SU-DHL-6 (cell line): ENCODE data around the gene MYO7B.

Experiments
- H2AFZ ChIP-seq: fragments of 200-600 bp; sonication (generic); 2 replicates; pipeline ENCODE4 v1.6.1; 2014; ENCODE audit warnings: low read depth, mild to moderate bottlenecking, moderate library complexity, mixed read lengths, antibody characterized with exemption, low read length; ENCODE audit not compliant: severe bottlenecking
- H3F3A ChIP-seq: fragments of 200-600 bp; shearing (Covaris generic); 2 replicates; pipeline ENCODE4 v1.6.0; 2016; ENCODE audit warnings: antibody characterized with exemption, mild to moderate bottlenecking; ENCODE audit not compliant: insufficient read depth
- H3K27ac ChIP-seq: fragments of 200-600 bp; sonication (generic); 2 replicates; pipeline ENCODE4 v1.5.1; 2016; ENCODE audit warnings: low read depth, mild to moderate bottlenecking, low read length, moderate library complexity, mixed read lengths
- H3K27me3 ChIP-seq: fragments of 200-600 bp; sonication (generic), shearing (Covaris generic); 2 replicates; pipeline ENCODE4 v1.6.0; 2014; ENCODE audit warnings: mild to moderate bottlenecking, low read length
- H3K36me3 ChIP-seq: fragments of 200-600 bp; sonication (generic); 2 replicates; pipeline ENCODE4 v1.6.1; 2014; ENCODE audit warnings: mild to moderate bottlenecking, low read length, mixed read lengths
- H3K4me2 ChIP-seq: fragments of 300-600, 200-600 bp; shearing (Covaris generic), sonication (generic); 2 replicates; pipeline ENCODE4 v1.6.0; 2014; ENCODE audit warnings: low read length, low read depth, mild to moderate bottlenecking; ENCODE audit not compliant: poor library complexity, severe bottlenecking
- H3K4me3 ChIP-seq: fragments of 200-600 bp; sonication (generic); 2 replicates; pipeline ENCODE4 v1.5.1; 2014; ENCODE audit warnings: antibody characterized with exemption, low read length, mild to moderate bottlenecking, mixed read lengths; ENCODE audit not compliant: insufficient read depth, poor library complexity, severe bottlenecking
- H3K79me2 ChIP-seq: fragments of 200-600 bp; sonication (generic); 2 replicates; pipeline ENCODE4 v1.6.1; 2014; ENCODE audit warnings: mild to moderate bottlenecking, low read length, moderate library complexity; ENCODE audit not compliant: insufficient read depth
- H3K9ac ChIP-seq: fragments of 200-600 bp; sonication (generic); 2 replicates; pipeline ENCODE4 v1.7.0; 2014; ENCODE audit warnings: mild to moderate bottlenecking, low read length
- H3K9me2 ChIP-seq: fragments of 200-600 bp; sonication (generic); replicated peaks from 2 replicates; pipeline ENCODE4 v1.6.1; 2014; ENCODE audit warnings: low read length; ENCODE audit not compliant: insufficient read depth
- H3K9me3 ChIP-seq: fragments of 200-600 bp; sonication (generic); 2 replicates; pipeline ENCODE4 v1.6.1; 2014; ENCODE audit warnings: low read length, mixed read lengths; ENCODE audit not compliant: insufficient read depth
- H4K20me1 ChIP-seq: fragments of 200-600 bp; sonication (generic); 2 replicates; pipeline ENCODE4 v1.6.1; 2014; ENCODE audit warnings: low read depth, mild to moderate bottlenecking, antibody characterized with exemption, low read length, moderate library complexity, mixed read lengths
- EZH2phosphoT487 ChIP-seq: fragments of 200-600 bp; sonication (generic), shearing (Covaris generic); conservative IDR thresholded peaks from 2 replicates; pipeline ENCODE4 v1.6.1; 2018; ENCODE audit warnings: mild to moderate bottlenecking, antibody characterized with exemption, low read length, moderate library complexity, mixed read lengths
- TF ChIP-seq, protein P1 (sequence below): fragments of 200-600 bp; sonication (generic); IDR thresholded peaks from one replicate; pipeline ENCODE4 v1.5.1; 2017; ENCODE audit warnings: antibody characterized with exemption, mild to moderate bottlenecking, low read length, moderate library complexity; ENCODE audit not compliant: insufficient read depth, poor library complexity, severe bottlenecking

MYO7B gene

DNA sequence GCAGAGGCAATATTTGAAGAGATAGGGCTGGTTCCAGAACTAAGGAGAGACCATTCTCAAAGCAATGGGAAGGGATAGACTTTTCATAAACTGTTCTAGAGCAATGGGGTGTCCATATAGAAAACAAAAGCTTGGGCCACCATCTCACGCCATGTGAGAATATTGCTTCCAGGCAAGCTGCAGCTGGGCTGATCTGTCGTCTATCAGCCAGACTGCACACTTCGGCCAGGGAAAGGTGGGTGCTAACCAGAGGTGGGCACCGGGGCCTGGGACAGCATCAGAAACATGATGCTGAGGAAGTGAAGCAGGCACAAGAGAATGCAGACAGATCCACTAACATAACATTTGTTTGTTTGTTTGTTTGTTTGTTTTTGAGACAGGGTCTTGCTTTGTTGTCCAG lies 43.7 kb downstream of the MYO7B start:
- Histone ChIP-seq H3K27ac (no peak overlapping the region), H3K79me2 (no peaks in the 10 kb centered on the region), H3K9ac (no peak overlapping the region), H3K4me3 (no peak overlapping the region), H4K20me1 (no peaks in the 10 kb centered on the region), H3K9me3 (no peaks in the 10 kb centered on the region), H3K36me3 (no peaks in the 10 kb centered on the region), H3K4me2 (no peak overlapping the region), H3F3A (peaks cover 8% of the 10 kb centered on the region; the same call in 1 of the 2 replicates), H3K27me3 (no peaks in the 10 kb centered on the region), H3K9me2 (no peaks in the 10 kb centered on the region), H2AFZ (no peak overlapping the region)
- TF ChIP-seq, protein P1, sequence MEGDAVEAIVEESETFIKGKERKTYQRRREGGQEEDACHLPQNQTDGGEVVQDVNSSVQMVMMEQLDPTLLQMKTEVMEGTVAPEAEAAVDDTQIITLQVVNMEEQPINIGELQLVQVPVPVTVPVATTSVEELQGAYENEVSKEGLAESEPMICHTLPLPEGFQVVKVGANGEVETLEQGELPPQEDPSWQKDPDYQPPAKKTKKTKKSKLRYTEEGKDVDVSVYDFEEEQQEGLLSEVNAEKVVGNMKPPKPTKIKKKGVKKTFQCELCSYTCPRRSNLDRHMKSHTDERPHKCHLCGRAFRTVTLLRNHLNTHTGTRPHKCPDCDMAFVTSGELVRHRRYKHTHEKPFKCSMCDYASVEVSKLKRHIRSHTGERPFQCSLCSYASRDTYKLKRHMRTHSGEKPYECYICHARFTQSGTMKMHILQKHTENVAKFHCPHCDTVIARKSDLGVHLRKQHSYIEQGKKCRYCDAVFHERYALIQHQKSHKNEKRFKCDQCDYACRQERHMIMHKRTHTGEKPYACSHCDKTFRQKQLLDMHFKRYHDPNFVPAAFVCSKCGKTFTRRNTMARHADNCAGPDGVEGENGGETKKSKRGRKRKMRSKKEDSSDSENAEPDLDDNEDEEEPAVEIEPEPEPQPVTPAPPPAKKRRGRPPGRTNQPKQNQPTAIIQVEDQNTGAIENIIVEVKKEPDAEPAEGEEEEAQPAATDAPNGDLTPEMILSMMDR: no peak
- TF ChIP-seq EZH2phosphoT487: no peak

DNA sequence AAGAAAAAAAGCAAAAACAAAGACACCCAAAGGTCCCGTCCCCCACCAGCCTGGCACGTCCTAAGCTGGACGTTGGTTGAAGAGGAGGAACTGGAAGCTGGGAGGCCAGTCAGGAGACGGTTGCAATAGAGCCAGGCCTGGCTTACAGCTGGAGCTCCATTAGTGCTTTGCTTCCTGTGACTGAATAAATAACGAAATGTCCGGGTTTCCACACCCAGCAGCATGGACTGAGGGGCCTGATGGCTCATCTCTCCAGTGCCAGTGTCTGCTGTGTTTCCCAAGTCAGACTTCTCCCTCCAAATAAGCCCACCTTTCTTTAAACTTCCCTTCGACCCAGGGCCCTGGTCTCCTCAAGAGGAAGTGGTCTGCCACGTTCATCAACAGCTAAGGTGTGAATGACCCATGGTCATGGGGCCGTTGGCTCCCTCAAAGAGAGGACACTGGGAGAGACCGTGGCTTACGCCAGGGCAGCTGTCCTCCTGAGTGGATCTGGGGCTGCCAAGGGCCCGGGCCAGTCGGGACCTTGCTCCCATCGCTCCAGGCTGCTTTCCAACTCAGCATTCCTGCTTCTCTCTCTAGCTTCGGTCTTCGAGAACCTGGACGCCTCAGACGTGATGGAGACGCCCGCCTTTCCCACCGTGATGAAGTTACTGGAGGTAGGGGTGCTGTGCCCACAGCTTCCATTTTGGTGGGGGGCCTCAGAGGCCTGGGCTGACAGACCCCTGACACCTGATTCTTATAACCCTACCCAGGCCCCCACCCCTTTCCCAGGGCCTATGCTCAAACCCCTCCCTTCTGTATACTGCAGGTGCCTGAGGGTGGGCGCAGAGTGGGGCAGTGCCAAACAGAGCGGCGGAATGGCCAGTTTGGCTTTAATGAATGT lies 44.9 kb downstream of the MYO7B start:
- no peaks in the 10 kb centered on the region for H3K27me3 ChIP-seq
- no peaks in the 10 kb centered on the region for H4K20me1 ChIP-seq
- no peaks in the 10 kb centered on the region for H3K9me2 ChIP-seq
- peaks cover 5% of the 10 kb centered on the region; the same call in 1 of the 2 replicates for H3F3A ChIP-seq
- no peak overlapping the region for H2AFZ ChIP-seq
- H3K9ac ChIP-seq: no peak overlapping the region
- H3K27ac ChIP-seq: no peak overlapping the region
- H3K79me2 ChIP-seq: no peaks in the 10 kb centered on the region
- H3K36me3 ChIP-seq: no peaks in the 10 kb centered on the region
- H3K4me2 ChIP-seq: no peak overlapping the region
- TF ChIP-seq EZH2phosphoT487: no peak
- TF ChIP-seq, protein P1: no peak
- H3K9me3 ChIP-seq: no peaks in the 10 kb centered on the region
- H3K4me3 ChIP-seq: no peak overlapping the region

DNA sequence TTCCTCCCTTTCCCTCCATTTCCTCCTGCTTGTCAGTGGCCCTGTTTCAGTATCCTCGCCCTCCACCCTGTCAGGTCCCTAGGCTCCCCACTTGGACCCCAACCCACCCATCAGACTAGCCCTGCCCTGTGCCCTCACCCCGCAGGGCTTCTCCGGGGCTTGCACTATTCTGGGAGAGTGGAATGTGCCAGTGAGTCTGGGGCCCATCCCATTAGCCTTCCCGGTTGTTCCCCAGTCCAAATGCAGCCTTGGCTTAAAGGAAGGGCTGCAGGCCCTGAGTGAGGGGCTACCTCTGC lies 45.5 kb downstream of the MYO7B start:
- H3K79me2 ChIP-seq: no peaks in the 10 kb centered on the region
- no peak overlapping the region for H3K27ac ChIP-seq
- H3K9ac ChIP-seq: no peak overlapping the region
- H3K4me2 ChIP-seq: no peak overlapping the region
- no peaks in the 10 kb centered on the region for H3K9me2 ChIP-seq
- H3F3A ChIP-seq: no peaks in the 10 kb centered on the region
- no peak overlapping the region for H2AFZ ChIP-seq
- H3K36me3 ChIP-seq: no peaks in the 10 kb centered on the region
- H3K9me3 ChIP-seq: no peaks in the 10 kb centered on the region
- TF ChIP-seq EZH2phosphoT487: no peak
- TF ChIP-seq, protein P1: no peak
- no peaks in the 10 kb centered on the region for H3K27me3 ChIP-seq
- no peak overlapping the region for H3K4me3 ChIP-seq
- H4K20me1 ChIP-seq: no peaks in the 10 kb centered on the region
